Skin of body (tissue), 2 donors: ENCODE results near the gene MSANTD7. TPM values are rescaled to one million over a fixed set of nuclear protein-coding genes. Genes with fewer than 3 reads are reported as not detected.
"Not testable (repeated sequence)": the region's sequence is repeated elsewhere in the genome, so short reads cannot be mapped to it uniquely, and the experiment has no call there.

ENCODE experiments used
- DNase-seq: peaks from one replicate; lab custom pipeline; 2025; lab: John Stamatoyannopoulos, UW
- total RNA-seq: library from RNA; depleted of rRNA; stranded (reverse); fragments of >200 nt; gene quantifications from one replicate; pipeline ENCODE4 v1.2.3, GENCODE V29; 2014

Gene MSANTD7, protein sequence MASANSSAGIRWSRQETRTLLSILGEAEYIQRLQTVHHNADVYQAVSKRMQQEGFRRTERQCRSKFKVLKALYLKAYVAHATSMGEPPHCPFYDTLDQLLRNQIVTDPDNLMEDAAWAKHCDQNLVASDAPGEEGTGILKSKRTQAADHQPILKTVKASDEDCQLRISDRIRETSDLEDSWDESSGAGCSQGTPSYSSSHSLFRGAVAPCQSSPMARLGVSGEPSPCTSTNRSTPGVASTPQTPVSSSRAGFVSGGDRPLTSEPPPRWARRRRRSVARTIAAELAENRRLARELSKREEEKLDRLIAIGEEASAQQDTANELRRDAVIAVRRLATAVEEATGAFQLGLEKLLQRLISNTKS
- 15.4 TPM for total RNA-seq

DNA sequence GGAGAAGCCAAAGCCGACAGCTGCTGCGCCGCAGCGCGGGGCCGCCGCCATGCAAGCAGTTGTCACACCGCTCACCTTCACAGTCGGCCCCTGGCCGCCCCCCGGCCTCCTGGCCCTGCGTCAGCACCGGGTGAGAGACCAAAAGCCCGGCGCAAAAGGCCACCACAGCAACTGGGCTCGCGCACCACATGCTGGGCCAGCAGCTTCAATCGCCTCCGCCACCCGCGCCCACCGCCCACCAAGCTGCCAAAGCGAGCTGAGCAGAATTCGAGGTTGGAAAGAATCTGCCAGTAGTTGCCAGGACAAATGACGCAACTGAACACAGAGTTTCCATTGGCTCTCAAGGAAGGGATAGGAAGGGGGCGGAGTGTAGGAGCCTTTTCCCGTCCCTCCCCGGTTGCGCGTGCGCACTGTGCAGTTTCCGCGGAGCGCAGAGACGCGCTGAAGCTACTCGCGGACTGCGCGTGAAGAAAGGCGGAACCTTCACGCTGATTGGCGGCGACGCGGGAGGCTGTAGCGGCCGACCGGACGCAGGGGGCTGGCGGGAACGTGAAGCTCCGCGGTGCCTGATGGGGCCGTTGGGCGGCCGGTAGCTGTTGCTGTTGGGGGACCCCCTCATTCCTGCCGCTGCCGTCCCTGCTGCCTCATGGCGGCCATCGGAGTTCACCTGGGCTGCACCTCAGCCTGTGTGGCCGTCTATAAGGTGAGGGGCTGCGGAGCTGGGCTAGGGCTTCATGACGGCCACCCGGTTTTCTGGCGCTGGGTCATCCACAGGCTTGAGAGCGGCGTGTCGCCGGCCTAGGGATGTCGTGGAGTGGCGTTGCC is at the start of gene MSANTD7, which contains the start of the genes CDNF and HSPA14:
Gene MSANTD7, plus strand, starts transcription at position 550 of the 825 bp plus-strand sequence. CDS start 3,979 bp downstream, outside the sequence.
Gene CDNF, minus strand, starts transcription at position 281 of the 825 bp plus-strand sequence. Its CDS starts 91 bp downstream, at position 190.
Gene HSPA14, plus strand, starts transcription at position 550 of the 825 bp plus-strand sequence. Its CDS starts 97 bp downstream, at position 647.
- DNase-seq = peak; percentile 100

DNA sequence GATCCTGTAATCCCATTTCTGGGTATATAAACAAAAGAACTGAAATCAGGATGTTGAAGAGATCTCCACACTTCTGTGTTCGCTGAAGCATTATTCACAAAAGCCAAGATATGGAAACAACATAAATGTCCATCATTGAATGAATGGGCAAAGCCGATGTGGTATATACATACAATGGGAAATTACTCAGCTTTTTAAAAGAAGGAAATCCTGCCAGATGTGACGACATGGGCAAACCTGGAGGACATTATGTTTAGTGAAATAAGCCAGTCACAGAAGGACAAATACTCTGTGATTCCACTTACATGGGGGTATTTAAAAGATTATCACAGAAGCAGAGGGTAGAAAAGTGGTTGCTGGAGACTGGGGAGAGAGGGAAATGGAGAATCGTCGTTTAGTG is 39.5 kb upstream of the MSANTD7 start:
- DNase-seq = no peak

DNA sequence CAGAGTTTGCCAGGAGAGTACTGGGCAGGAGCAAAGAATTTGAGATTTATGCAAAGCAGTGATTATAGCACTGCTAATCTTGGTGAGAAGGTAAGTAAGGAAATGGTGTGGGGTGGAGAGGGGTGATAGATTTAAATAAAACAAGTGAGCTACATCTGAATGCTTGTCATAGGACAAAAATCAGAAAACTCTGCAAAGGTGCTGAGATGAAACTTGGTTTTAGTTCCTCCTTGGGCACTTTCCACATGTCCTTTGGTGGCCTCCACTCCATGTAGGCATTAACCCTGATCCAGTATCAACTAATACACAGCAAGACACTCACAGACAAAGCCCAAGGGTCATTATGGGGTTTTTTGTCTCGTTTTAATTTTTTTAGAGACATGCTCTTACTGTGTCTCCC is 37.7 kb upstream of the MSANTD7 start:
- no peak for DNase-seq

DNA sequence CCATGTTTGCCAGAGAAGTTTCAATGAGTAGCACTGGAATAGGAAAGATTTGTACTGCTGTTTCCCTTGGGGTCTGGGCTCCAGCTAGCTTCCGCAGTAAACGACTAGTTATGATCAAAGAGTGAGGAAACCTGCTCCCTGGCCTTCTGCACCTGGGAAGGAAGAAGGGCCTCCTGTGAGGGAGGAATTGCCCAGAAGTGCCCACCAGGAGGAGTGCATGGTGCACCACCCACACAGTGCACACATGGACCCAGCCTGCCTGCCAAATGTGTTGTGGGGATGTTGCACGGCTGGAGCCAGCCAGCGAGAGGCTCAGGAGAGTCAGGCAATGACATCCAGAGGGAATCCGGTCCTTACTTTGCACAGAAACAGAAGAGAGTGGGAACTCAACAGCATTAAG is 36.4 kb upstream of the MSANTD7 start:
- DNase-seq = peak; percentile 69

DNA sequence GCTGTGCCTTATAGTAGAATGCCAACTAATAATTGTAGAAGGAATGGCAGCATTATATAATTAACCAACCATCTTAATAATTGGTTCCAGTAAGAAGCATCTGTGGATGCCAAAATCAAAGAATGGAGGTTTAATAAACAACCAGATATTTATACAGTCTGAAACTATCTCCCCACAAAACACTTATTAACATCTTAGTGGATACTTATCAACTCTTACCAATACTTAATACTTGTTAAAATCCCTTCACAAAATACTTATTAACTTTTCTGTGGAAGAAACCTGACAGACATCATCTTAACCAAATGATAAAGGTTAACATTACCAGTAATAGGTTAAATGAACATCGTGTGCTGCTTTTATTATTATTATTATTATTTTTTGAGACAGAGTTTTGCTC is 34.3 kb upstream of the MSANTD7 start:
- no peak for DNase-seq

DNA sequence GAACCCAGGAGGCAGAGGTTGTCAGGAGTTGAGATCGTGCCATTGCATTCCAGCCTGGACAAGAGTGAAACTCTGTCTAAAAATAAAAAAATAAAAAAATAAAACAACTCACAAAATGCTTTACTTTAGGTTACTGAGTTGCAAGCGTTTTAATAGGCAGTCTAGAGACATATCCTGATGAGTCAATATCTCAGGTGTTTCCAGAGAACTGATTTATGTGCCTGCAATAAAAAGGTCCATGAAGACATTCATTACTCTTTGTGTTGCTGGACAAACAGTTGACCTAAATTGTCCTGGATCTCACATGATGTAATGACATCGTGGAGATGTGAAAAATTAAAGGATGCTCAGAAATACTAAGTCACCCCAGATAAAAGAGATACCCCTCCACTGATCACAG is 31.8 kb upstream of the MSANTD7 start:
- DNase-seq = no peak

DNA sequence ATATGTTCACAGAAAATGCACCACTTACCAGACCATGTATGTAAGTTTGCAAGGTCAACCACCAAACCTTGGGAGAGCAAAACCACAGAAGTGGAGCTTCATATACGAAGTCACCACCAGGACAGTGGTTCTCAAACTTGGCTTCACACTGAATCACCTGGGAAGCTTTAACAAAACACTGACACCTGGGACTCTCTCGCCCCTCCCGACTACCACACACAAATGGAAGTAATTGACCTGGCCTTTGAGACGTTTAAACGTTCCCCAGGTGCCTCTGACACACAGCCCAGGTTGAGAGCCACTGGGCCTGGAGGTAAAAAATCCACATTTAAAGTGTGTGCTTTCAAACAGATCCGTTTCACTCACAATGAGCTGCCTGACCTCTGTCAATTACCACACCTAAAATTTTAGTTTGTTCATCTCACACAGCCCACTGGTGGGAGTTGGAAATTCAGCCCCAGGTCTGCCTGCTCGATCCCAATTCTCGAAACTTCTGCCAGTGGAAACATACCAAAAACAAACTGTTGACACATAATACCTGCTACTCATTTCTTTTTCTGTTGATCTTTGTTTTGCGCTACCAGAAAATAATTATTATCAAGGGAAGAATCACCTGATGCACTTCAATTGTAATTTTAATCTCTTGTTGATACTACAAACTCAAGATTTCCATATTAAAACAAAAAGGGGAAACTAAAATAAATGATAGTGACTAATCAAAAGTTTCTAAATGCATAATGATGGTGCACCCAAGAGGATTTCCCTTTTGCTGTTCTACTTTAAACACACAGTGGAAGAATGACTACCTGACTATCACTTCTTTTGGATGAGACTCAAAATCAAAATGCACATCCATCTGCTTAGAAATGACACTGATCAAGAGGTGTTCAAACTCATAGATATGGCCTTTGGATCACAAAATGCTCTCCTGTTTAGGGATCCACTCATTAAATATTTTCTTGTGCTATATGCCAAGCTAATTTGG is 26.8 kb upstream of the MSANTD7 start:
- no peak for DNase-seq

DNA sequence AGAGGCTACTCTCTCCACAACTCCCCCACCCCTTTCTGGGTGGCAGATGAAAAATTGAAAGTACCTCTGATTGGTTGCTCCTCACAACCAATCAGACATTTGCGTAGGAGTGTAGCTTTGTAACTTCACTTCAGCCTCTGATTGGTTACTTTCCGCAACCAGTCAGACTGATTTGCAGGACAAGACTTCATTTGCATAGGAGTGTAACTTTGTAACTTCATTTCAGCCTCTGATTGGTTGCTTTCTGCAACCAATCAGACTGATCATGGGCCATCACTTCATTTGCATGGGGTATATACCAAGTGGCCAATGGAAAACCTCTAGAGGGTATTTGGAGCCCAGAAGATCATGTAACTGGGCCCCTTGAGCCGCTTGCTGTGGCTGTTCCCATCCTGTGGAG is 25.8 kb upstream of the MSANTD7 start:
- no peak for DNase-seq

DNA sequence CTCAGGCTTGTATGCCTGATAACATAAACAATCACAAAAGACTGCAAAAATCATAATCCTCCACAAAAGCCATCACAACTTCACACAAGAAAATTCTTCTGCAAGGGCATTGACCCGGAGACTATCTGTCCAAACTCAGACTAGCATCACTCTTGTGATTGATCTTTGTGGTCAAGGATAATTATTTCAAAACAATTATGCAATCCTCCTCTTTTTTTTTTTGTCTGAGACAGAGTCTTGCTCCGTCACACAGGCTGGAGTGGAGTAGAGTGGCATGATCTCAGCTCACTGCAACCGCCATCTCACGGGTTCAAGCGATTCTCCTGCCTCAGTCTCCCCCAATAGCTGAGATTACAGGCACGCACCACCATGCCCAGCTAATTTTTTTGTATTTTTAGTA is 22.4 kb upstream of the MSANTD7 start:
- no peak for DNase-seq

DNA sequence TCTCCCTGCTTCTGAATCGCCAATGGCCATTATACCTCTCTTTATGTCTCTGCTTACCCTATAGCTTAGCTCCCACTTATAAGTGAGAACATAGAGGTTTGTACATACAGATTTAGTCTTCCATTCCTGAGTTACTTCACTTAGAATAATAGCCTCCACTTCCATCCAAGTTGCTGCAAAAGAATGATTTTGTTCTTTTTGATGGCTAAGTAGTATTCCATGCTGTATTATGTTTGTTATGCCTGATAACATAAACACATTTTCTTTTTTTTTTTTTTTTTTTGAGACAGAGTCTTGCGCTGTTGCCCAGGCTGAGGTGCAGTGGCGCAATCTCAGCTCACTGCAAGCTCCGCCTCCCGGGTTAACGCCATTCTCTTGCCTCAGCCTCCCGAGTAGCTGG is 21.4 kb upstream of the MSANTD7 start:
- DNase-seq = not testable (repeated sequence)

DNA sequence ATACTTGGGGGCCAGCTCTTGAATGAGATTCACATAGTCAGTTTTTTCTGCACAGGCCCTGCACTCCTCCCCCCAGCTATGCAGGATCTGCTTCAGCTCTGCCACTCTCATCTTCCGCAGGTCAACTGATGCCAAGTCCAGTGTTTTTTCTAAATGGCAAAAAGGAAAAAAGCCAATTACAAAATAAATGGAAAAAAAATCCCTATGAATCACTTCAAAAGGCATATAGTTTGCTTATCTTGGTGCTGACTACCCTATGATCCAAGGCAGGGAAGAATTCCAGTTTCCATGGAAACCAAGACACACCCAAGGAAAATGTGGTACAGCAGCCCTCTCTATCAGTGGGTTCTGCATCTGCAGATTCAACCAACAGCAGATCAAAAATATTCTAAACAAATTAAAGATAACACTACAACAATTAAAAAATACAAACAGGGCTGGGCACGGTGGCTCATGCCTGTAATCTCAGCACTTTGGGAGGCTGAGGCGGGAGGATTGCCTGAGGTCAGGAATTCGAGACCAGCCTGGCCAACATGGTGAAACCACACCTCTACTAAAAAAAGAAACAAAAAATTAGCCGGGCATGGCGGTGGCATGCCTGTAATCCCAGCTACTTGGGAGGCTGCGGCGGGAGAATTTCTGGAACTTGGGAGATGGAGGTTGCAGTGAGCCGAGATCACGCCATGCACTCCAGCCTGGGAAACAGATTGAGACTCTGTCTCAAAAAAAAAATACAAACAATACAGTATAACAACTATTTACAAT is 17.9 kb upstream of the MSANTD7 start:
- DNase-seq = no peak

DNA sequence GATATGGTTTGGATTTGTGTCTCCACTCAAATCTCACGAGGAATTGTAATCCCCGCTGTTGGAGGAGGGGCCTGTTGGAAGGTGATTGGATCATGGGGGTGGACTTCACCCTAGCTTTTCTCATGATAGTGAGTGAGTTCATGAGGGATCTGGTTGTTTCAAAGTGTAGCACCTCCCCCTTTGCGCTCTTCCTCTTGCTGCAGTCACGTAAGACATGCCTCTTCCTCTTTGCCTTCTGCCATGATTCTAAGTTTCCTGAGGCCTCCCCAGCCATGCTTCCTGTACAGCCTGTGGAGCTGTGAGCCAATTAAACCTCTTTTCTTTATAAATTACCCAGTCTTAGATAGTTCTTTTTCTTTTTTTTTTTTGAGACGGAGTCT is 17.3 kb upstream of the MSANTD7 start:
- no peak for DNase-seq

DNA sequence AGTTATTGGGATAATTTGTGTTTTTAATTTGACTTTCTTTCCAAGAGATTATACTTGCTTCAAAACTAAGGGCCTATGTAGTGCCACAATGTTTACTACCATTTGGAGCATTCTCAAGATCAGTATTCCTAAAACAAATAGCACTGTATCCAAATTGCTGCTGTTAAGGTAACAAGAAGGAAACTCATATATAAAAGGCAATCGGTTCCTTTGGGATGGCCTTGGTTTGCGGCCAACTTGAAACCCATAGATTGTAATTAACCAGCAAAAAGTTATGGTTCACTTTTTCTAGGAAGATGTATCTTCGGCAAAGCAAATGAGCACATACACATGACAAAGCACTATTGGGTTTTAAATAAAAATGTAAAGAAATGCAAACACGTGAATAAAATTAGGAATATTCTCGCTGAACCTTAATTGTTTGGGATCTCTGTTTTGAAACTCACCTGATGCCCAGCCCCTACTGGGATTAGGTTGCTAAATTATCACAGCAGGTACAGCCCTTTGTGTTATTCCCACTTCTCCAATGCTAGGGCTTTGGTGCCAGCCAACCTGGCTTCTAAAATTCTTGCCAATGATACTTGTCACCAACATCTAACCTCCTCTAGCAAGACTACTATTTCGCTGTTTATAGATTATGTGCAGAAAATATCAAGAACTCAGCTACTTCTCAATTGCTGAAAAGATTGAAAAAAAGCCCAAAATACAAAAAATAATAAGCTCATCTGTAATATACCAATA is 16.3 kb upstream of the MSANTD7 start:
- DNase-seq = no peak

DNA sequence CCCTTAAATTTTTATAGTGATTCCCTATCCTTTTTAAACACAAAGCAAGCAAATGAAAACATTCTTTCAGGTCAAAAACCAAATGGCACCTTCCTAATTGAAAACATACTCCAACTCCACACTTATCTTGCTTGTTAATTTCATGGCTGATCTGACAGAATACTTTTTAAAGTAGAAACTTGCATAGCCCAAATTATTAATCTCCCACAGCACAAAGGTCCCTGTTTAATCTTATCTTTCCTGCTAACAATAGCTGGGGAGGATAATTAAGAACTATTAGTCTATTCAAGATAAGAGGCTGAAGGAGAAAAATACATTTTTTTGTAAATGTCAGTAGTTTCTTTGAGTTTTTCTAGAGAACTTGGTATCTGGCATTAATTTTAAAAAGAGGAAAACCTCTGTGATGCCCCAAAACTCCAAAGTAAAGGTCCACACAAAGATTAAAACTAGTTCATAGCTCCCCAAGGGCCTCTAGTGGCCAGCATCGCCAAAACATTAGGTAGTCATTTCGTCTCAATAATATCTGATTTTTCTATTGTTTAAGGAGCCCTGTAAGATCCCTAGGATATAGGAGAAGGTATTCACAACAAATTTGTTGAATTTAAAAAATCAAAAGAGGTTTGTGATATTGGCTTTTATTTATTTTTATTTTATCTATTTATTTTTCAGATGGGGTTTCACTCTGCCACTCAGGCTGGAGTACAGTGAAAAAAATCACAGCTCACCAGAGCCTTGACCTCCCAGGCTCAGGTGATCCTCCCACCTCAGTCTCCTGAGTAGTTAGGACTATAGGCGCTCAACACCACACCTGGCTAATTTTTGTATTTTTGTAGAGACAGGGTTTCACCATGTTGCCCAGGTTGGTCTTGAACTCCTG is 15.0 kb upstream of the MSANTD7 start:
- no peak for DNase-seq

DNA sequence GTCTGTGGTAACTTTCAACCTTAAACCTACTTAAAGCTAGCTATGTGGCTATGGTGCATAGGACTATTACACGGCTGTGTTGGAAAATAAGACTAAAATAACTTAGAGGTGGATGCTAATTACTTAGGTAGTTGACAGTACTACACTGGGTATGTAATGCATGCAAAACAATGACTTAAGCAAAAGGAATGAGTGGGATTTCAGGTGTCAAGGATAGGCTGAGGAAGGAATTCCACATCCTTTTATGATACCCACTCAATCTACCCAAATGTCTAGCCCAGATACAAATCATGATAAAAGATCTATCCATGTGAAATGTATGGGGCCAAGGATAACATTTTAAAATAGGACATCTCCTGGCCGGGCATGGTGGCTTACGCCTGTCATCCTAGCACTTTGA is 14.1 kb upstream of the MSANTD7 start:
- no peak for DNase-seq

DNA sequence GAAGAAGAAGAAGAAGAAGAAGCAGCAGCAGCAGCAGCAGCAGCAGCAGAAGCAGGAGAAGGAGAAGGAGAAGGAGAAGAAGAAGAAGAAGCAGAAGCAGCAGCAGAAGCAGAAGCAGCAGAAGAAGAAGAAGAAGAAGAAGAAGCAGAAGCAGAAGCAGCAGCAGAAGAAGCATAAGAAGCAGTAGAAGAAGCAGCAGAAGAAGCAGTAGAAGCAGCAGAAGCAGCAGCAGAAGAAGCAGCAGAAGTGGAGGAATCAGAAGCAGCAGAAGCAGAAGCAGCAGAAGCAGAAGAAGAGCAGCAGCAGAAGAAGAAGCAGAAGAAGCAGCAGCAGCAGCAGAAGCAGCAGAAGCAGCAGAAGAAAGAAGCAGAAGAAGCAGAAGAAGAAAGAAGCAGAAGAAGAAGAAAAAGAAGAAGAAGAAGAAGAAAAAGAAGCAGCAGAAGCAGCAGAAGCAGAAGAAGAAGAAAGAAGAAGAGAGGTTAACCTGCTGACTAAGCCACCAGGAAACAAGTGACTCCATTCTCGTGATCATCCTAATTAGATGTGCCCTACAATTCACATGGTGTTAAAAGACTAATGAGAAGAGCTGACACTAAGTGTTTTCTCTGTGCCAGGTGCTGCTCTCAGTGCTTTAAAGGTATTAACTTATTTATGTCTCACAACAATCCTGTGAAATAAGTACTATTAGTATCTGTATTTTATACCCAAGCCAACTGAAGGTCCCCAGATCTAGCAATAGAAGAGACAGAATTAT is 11.9 kb upstream of the MSANTD7 start:
- DNase-seq = no peak

DNA sequence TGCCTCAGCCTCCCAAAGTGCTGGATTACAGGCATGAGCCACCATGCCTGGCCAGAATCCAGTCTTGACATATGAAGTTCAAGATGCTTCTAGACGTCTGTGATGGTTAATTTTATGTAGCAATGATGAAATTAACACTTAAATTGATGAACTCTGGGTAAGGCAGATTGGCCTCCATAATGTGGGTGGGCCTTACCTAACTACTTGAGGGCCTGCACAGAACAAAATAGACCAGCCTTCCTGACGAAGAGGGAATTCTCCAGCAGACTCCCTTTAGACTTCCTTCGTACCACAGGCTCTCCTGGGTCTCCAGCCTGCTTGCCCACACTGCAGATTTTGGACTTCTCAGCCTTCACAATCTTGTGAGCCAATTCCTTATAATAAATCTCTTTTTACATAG is 5.0 kb upstream of the MSANTD7 start:
- DNase-seq = no peak

DNA sequence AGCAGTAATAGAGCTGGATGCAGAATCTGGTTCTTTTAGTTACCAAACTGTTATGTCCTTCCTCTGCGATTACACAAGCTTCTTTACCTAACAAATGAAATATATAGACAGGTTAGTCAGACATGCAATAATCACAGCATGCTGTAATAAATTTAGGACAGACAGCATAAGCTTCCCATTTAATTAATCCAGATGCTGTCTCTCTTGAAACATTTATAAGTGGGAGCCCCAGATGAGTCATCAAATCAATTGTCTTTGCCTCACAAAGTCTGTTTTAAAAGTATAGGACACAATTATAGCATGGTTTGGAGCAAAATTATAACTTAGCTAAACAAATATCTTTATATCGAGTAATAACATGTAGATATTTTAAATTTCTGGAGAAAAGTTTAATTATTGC is 1.9 kb upstream of the MSANTD7 start:
- peak; percentile 16 for DNase-seq
